ENCODE measurements around the gene TRMT44.

- TF ChIP-seq MAZ (IDR thresholded peaks at IDR 0.05; ENCODE audit: borderline replicate concordance, low read depth, low read length) (no peak), RFX5 (IDR thresholded peaks at IDR 0.05; ENCODE audit: low read depth, low read length) (no peak), BHLHE40 (IDR thresholded peaks at IDR 0.05; ENCODE audit: low read depth, low read length) (peak; percentile 84), CTCF (conservative IDR thresholded peaks at IDR 0.05; ENCODE audit: low read depth, low read length) (no peak), RAD21 (IDR thresholded peaks at IDR 0.05; ENCODE audit: low read length) (no peak), CHD1 (IDR thresholded peaks at IDR 0.05; ENCODE audit: low read depth, low read length) (no peak), POLR2A (IDR thresholded peaks at IDR 0.05; ENCODE audit: low read depth, low read length) (no peak), USF2 (IDR thresholded peaks at IDR 0.05; ENCODE audit: low read depth, low read length) (no peak), MXI1 (IDR thresholded peaks at IDR 0.05; ENCODE audit: borderline replicate concordance, low read depth, low read length) (no peak), CEBPB (IDR thresholded peaks at IDR 0.05; ENCODE audit: low read depth, low read length) (peak; percentile 36; the same call in 1 of the 2 replicates), NFE2L2 (IDR thresholded peaks at IDR 0.05; ENCODE audit: low read depth, low read length) (peak; percentile 94), SMC3 (IDR thresholded peaks at IDR 0.05; ENCODE audit: low read depth, low read length) (no peak), RCOR1 (IDR thresholded peaks at IDR 0.05; ENCODE audit: insufficient replicate concordance, low read length) (no peak), MAFK (IDR thresholded peaks at IDR 0.05; ENCODE audit: low read depth, low read length) (peak; percentile 63)
These were observed 21.1 kb upstream of the TRMT44 start for GRCh38 chr4:8419222-8420041.
